Pons (tissue), 1 donor: ENCODE results near the gene XRCC2.

ENCODE experiments used
- DNase-seq: peaks from one replicate; pipeline ENCODE4 v3.0.0-alpha.2; 2016; ENCODE audit warnings: low spot score

The XRCC2 gene

DNA sequence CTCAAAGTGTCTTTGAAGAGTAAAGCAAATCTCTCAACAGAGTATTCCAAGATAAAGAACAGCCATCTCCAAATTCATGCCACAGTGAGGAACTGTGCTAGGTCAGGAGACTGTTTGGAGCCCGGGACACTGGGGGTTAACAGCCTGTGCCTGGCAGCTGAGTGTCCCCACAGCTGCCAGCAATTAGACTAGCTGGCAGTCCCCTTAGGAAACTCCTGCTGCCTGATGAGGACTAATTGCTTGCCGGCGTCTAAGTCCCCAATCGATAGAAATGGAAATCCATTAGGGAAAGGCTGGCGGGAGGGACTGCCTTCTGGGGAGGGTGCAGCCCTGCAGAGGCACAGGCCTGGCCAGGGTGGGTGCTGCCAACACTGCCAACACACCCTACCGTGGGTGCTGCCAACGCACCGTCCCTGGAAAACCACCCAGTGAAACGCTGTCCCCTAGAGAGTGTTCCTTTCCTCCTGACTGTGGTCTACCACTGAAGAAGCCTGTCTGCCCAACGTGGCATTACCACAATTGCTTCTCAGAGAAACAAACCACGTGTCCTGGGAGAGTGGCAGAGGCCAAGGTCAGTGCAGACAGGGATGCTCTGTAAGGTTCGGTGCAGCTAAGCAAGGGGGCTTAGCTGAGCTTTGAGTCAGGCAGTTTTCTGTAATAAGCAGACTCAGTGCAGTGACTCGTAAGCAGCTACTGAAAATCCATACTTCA lies 60.8 kb downstream of the XRCC2 start:
- DNase-seq: peak; percentile 73

- no peak for DNase-seq
Measured at GRCh38 chr7:152608656-152609055, 67.3 kb downstream of the XRCC2 start.

DNA sequence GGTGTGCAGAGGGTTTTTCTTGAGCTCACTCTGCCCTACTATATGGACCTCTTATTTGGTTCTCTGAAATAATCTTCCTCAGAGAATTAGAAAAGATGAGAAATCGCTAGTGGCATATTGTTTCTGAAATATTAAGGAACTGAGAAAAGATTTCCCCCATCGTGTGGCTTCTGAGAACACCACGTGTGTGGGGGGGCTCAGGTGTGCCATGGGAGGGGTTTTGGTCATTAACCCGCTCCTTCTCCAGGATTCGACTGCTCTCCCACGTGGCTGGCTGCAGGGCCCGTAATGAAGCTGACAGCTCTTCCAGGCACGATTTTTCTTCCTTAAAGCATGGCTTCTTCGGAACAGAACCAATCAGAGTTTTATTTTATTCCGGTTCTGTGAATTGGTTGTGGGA lies 67.7 kb downstream of the XRCC2 start:
- no peak for DNase-seq

GRCh38 chr7:152607007-152607406 lies 68.9 kb downstream of the XRCC2 start:
- no peak for DNase-seq

GRCh38 chr7:152602962-152603361 lies 73.0 kb downstream of the XRCC2 start:
- DNase-seq: no peak

DNA sequence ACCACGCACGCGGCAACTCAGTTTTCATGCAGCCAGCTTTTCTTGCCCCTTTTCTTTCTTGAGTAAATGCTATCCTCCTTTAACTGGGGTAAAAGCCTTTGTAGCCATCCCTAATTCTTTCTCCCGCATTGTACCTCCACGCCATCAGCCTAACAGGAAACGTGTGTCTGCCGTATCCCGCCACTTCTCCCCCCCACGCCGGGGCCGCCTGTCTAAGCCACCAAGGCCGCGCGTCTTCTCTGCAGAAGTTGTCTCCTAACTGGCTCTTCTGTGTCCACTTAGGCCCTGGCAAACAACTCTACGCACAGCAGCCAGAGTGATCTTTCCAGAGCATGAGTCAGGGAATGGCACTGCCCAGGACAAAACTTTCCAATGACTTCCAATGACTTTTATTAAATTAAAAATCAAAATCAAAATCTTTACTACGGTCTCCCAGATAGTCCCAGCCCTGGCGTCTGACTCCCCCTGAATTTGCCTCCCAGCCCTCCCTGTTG lies 74.6 kb downstream of the XRCC2 start:
- no peak for DNase-seq

DNA sequence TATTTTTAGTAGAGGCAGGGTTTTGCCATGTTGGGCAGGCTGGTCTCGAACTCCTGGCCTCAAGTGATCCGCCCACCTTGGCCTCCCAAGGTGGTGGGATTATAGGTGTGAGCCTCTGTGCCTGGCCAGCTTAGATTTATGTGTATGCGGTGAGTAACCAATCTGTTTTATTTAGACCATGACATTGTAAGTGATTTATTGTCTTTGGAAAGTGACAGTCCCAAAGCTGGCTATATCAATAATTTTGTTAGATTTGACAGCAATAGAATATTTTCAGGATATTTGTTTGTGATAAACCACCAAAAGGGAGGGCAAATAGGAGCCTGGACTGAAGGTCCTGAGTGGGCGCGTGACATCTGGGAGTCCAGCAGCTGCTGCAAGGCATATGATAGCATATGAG lies 75.7 kb downstream of the XRCC2 start:
- no peak for DNase-seq

DNA sequence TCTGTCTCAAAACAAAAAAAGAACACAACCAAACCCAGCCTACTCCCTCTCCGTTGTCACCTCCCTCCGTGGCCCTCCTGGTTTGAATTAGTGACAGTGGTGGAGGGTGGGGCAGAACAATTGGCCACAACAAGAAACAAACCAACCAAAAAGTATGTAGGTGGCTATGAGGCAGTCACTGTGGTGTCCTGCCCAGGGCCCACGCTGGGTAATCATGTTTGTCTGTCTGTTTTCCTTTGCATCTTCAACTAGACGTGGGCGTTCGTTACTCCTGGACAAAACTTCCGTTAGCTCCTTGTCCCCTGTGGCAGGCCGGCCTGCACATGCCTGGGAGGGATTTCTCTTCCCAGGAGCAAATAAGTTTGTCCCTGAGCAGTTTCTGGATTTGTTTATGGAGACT lies 78.4 kb downstream of the XRCC2 start:
- no peak for DNase-seq

DNA sequence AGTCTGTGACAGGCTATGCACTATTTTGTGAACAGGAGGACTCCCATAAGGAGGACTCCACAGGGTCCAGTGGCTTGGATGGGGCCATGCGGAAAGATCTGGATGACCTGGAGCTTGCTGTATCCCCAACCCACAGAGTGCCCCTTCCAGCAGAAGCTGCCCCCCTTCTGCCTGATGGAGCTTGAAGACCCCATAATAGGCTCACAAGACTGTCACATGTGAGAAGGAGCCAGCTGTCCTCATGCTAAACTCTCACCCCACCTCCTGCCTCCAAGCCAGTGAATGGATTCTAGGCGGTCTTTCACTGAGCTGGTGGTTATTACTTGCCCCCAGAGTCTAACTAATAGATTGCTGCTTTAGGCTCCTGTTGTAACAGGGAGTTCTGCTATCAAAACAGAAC lies 79.1 kb downstream of the XRCC2 start:
- no peak for DNase-seq
